WI38 (cell line): ENCODE measurements around the gene DELE1.

Experiments
- H3K4me3 ChIP-seq: 2 replicates; pipeline ENCODE4 v1.5.1; 2011; ENCODE audit warnings: low read depth, mild to moderate bottlenecking, control low read depth, low read length
- TF ChIP-seq, protein P1 (sequence below): IDR thresholded peaks from 2 replicates; pipeline ENCODE4 v1.5.1; 2012; ENCODE audit warnings: low read depth, mild to moderate bottlenecking, control low read depth, low read length

Gene DELE1

DNA sequence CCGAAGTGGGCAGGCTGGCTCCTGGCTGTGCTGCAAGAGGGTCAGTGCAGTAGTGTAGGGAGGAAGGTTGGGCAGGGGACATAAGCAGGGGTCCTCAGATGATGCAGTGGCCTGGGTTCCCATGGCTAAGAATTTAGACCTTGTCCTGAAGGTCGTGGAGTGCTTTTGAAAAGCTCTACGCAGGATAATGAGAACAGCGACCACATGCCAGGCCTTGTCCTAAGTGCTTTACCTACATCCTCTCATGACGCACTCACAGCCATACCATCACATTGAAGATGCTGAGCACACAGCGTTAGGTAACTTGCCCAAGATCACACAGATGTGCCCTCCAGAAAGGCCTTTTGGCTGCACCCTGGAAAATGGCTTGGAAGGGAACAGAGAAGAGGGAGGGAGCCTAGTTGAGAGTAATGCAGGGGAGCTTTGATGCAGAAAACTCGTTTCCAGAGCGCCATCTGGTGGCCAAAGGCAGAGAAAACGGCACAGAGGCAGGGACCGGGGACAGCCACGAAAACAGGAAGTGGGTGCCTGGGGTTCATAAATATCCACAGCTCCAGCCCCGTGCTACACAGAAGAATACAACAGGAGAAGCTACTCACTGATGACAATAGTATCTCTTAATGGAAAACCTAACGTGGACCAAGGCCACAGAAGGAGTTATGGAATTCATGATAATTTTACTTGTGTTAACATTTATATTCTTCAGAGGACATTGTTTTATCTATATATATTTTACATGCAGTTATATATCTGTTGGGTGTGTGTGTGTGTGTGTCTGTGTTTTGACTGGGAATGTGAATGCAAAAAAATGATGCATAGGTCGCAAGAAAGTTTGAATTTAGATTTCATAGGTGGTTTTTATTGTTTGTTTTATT, 37.0 kb downstream of the DELE1 start:
- H3K4me3 ChIP-seq, result no peak overlapping the region

DNA sequence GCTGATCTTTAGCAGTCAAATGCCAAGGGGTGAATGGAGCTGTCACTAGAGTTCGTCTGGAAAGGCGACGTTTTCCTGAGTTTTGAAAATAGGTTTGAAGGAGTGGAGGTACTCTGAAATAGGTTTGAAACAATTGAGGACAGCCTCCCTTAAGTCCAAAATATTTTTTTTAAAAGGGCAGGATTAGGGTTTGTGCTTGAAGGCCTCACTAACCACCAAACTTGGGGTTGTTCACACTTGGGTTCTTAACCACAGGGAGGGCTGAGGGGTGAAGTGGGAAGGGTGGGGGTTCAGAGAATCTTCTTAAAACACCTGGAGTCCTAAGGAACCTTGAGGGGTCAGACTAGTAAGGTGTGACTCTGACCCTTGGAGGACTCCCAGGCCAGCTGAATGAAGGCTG, 37.8 kb downstream of the DELE1 start:
- H3K4me3 ChIP-seq, result no peak overlapping the region
- TF ChIP-seq, protein P1, sequence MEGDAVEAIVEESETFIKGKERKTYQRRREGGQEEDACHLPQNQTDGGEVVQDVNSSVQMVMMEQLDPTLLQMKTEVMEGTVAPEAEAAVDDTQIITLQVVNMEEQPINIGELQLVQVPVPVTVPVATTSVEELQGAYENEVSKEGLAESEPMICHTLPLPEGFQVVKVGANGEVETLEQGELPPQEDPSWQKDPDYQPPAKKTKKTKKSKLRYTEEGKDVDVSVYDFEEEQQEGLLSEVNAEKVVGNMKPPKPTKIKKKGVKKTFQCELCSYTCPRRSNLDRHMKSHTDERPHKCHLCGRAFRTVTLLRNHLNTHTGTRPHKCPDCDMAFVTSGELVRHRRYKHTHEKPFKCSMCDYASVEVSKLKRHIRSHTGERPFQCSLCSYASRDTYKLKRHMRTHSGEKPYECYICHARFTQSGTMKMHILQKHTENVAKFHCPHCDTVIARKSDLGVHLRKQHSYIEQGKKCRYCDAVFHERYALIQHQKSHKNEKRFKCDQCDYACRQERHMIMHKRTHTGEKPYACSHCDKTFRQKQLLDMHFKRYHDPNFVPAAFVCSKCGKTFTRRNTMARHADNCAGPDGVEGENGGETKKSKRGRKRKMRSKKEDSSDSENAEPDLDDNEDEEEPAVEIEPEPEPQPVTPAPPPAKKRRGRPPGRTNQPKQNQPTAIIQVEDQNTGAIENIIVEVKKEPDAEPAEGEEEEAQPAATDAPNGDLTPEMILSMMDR, result no peak

More for the DNA sequence above, 37.0 kb downstream of the DELE1 start:
- TF ChIP-seq, protein P1, result peak; percentile 78

- TF ChIP-seq, protein P1, result no peak
- no peak overlapping the region for H3K4me3 ChIP-seq
Measured at GRCh38 chr5:141963701-141964100, 40.0 kb downstream of the DELE1 start.

DNA sequence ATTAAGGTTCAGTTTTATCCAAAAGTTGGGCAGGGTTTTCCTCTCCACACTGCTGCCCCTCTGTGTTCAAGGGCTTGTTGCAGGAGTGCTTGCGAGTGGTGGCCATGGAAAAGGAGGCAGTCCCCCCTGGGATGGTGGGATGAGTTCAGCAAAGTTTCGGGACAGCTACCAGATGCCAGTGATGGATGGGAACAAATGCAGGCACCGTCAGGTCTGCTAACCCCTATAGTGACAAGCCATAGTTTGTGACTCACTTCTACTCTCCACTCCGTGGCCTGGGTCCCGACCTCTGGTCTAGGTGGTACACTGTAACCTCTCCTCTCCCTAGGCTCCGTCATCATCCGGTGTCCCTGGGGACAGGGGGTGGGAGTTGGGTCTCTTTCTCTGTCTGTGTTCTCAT, 41.4 kb downstream of the DELE1 start:
- H3K4me3 ChIP-seq, result no peak overlapping the region
- TF ChIP-seq, protein P1, result no peak

GRCh38 chr5:141966275-141966962, 42.7 kb downstream of the DELE1 start:
- no peak overlapping the region for H3K4me3 ChIP-seq

GRCh38 chr5:141966963-141967333, 43.3 kb downstream of the DELE1 start:
- no peak overlapping the region for H3K4me3 ChIP-seq
- TF ChIP-seq, protein P1, result no peak

More at GRCh38 chr5:141966275-141966962, 42.7 kb downstream of the DELE1 start:
- TF ChIP-seq, protein P1, result no peak

DNA sequence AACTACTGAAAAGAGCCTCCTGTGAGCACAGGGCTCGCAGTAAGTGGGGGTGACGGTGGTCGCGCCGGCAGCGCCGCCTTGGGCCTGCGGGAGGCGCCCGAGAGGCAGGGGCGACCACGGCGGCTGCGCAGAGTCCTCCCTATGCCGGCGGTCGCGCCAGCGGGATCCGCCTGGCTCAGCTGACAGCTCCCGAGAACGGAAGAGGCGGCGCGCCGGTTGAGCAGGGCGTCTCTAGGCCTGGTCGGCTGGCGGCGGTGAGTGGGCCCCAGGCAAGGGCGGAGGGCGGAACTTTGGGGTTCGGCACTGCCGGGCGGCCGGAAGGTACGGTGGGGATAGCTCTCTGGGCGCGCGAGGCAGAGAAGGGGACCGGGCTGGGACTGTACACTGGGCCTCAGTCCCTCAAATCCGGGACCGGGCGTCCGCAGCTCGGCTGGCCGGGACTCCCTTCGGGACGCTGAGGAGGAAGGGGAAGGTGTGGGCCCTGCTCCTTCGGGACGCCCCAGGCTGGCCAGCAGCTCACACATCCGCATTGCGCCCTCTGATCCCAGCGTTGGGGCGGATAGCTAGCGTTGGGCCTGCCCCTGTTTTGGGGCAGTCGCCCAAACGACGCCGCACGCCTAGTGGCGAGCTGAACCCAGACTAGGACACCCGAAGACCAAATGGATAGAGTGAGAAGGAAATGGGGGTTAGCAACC, 45.4 kb downstream of the DELE1 start, which contains the start of gene RNF14:
TSS of gene RNF14 (plus strand) at position 192 of the 695 bp plus-strand sequence. CDS start 4,484 bp downstream, outside the sequence.
- TF ChIP-seq, protein P1, result peak; percentile 49
- H3K4me3 ChIP-seq, result peak within 1 kb of the TSS; percentile 89
